K562 (cell line): Measurements from ENCODE around the gene MAD1L1. TPM values are rescaled to one million over a fixed set of nuclear protein-coding genes. Genes with fewer than 3 reads are reported as not detected.
A peak's percentile ranks its signal among the peaks of the same experiment; 100 is the strongest.

Experiments
- ATAC-seq: fragments of 200-7000 bp; cut with Tn5 transposase; 3 replicates; pipeline ENCODE4 v1.9.1; 2020; ENCODE audit warnings: moderate library complexity
- BruUV-seq: library from RNA; stranded (reverse); fragments of 400-500 nt; replicated peaks from 2 replicates; lab custom pipeline; 2021; lab: Mats Ljungman, UMichigan
- CTCF ChIA-PET: fragments of 300-600 bp; formaldehyde crosslinking; extraction: SDS; loops from one replicate; lab custom pipeline; 2021; ENCODE audit warnings: low intra/inter-chr PET ratio; lab: Yijun Ruan, JAX
- POLR2A ChIA-PET: fragments of 300-600, 350-650 bp; sonication (Branson Sonifier 250); formaldehyde crosslinking; extraction: SDS; loops from one replicate; lab custom pipeline; 2021; ENCODE audit warnings: antibody characterized with exemption, inconsistent platforms; lab: Yijun Ruan, JAX
- DNase-seq, 4 experiments: peaks; one replicate each; pipeline versions ENCODE4 v3.0.0 to v3.0.0-alpha.2; 2011 to 2018; ENCODE audit warnings: low spot score in 3 of 4, mixed read lengths in 3 of 4; ENCODE audit errors: extremely low read depth in 1 of 4
- FAIRE-seq: peaks from 2 replicates; lab custom pipeline; 2011; peaks lifted over from hg19 to GRCh38; lab: Jason Lieb, UNC
- H2AFZ ChIP-seq: 2 replicates; pipeline ENCODE4 v1.6.0; 2011; ENCODE audit warnings: low read depth, low read length, control low read depth, inconsistent platforms
- H3K27ac ChIP-seq: fragments of 200-600 bp; 3 replicates; pipeline ENCODE4 v1.8.0; 2011; ENCODE audit warnings: low read depth, mild to moderate bottlenecking, control low read depth, inconsistent platforms, low read length, moderate library complexity, mixed read lengths; ENCODE audit errors: extremely low read depth
- H3K27me3 ChIP-seq, 2 experiments: fragments of 300-600 bp in 1 of 2; 2 replicates in 1 of 2; 3 replicates in 1 of 2; pipeline versions ENCODE4 v1.6.0 to v1.8.0; 2011; ENCODE audit warnings: inconsistent platforms in 2 of 2, low read length in 2 of 2, mild to moderate bottlenecking in 1 of 2, mixed read lengths in 1 of 2, moderate library complexity in 1 of 2; ENCODE audit not compliant: control insufficient read depth in 2 of 2, insufficient read depth in 2 of 2
- H3K36me3 ChIP-seq: fragments of 300-600 bp; 3 replicates; pipeline ENCODE4 v1.8.0; 2011; ENCODE audit warnings: mild to moderate bottlenecking, low read length, inconsistent platforms; ENCODE audit not compliant: control insufficient read depth, insufficient read depth
- H3K4me1 ChIP-seq, 2 experiments: fragments of 200-600 bp in 1 of 2; replicated peaks in 1 of 2; 2 replicates in 1 of 2; 3 replicates in 1 of 2; pipeline versions ENCODE4 v1.5.1 to v1.8.0; 2011; ENCODE audit warnings: inconsistent platforms in 2 of 2, low read length in 2 of 2, mild to moderate bottlenecking in 1 of 2, mixed read lengths in 1 of 2, moderate library complexity in 1 of 2; ENCODE audit not compliant: control insufficient read depth in 2 of 2, insufficient read depth in 2 of 2
- H3K4me2 ChIP-seq: 2 replicates; pipeline ENCODE4 v1.6.1; 2011; ENCODE audit warnings: low read length, control low read depth, inconsistent platforms, mixed read lengths; ENCODE audit not compliant: insufficient read depth
- H3K4me3 ChIP-seq: fragments of 200-600 bp; sonication (generic), shearing (Covaris generic); 2 replicates; pipeline ENCODE4 v1.5.1; 2016; ENCODE audit warnings: control low read depth, inconsistent platforms
- H3K79me2 ChIP-seq: fragments of 200-600 bp; 3 replicates; pipeline ENCODE4 v1.8.0; 2011; ENCODE audit warnings: low read length, inconsistent platforms; ENCODE audit not compliant: control insufficient read depth, insufficient read depth
- H3K9ac ChIP-seq, 2 experiments: 2 replicates each; pipeline versions ENCODE4 v1.6.0 to v1.6.1; 2011; ENCODE audit warnings: low read depth in 2 of 2, low read length in 2 of 2, control low read depth in 1 of 2, inconsistent platforms in 1 of 2, mild to moderate bottlenecking in 1 of 2, mixed read lengths in 1 of 2; ENCODE audit not compliant: insufficient read depth in 1 of 2
- H3K9me1 ChIP-seq: one replicate; pipeline ENCODE4 v1.6.0; 2011; ENCODE audit warnings: inconsistent platforms, mild to moderate bottlenecking, low read length, moderate library complexity; ENCODE audit not compliant: control insufficient read depth, insufficient read depth
- H3K9me3 ChIP-seq: replicated peaks from 2 replicates; pipeline ENCODE4 v1.5.1; 2011; ENCODE audit warnings: low read depth, low read length, inconsistent platforms; ENCODE audit not compliant: control insufficient read depth, insufficient read depth
- H4K20me1 ChIP-seq: replicated peaks from 2 replicates; pipeline ENCODE4 v1.6.1; 2011; ENCODE audit warnings: low read length, inconsistent platforms, mixed read lengths; ENCODE audit not compliant: control insufficient read depth, insufficient read depth
- ARID1B ChIP-seq: fragments of 450-650 bp; IDR thresholded peaks from 2 replicates; pipeline ENCODE4 v1.6.1; 2016; ENCODE audit warnings: antibody characterized with exemption, mild to moderate bottlenecking, inconsistent platforms
- CBFA2T2 ChIP-seq: fragments of 450-650 bp; conservative IDR thresholded peaks from 2 replicates; pipeline ENCODE4 v1.6.1; 2017; ENCODE audit warnings: mild to moderate bottlenecking
- CBFA2T3 ChIP-seq: fragments of 450-650 bp; IDR thresholded peaks from 2 replicates; pipeline ENCODE4 v1.6.1; 2017
- FOXP1 ChIP-seq: sonication (generic); formaldehyde crosslinking; IDR thresholded peaks from 2 replicates; pipeline ENCODE4 v1.8.0; 2022; ENCODE audit warnings: mild to moderate bottlenecking, missing genetic modification reagents
- IRF2 ChIP-seq: sonication (generic); formaldehyde crosslinking; IDR thresholded peaks from 2 replicates; pipeline ENCODE4 v1.8.1; 2022; ENCODE audit warnings: mild to moderate bottlenecking, missing genetic modification reagents
- KLF1 ChIP-seq: fragments of 450-650 bp; IDR thresholded peaks from 2 replicates; pipeline ENCODE4 v1.6.1; 2016; ENCODE audit warnings: missing genetic modification characterization, missing compliant biosample characterization
- NCOR1 ChIP-seq: fragments of 450-650 bp; IDR thresholded peaks from 2 replicates; pipeline ENCODE4 v1.6.1; 2016; ENCODE audit warnings: mild to moderate bottlenecking, moderate library complexity
- RFX7 ChIP-seq: fragments of 250-450 bp; sonication (Bioruptor Pico); IDR thresholded peaks from 2 replicates; pipeline ENCODE4 v1.5.1; 2021; ENCODE audit warnings: mild to moderate bottlenecking
- SOX6 ChIP-seq: fragments of 450-650 bp; IDR thresholded peaks from 2 replicates; pipeline ENCODE4 v1.6.1; 2014; ENCODE audit warnings: mild to moderate bottlenecking
- SRSF3 ChIP-seq: fragments of 200-400 bp; formaldehyde crosslinking; IDR thresholded peaks from 2 replicates; pipeline ENCODE4 v1.6.1; 2016; ENCODE audit warnings: mild to moderate bottlenecking, low read length, moderate library complexity; ENCODE audit not compliant: insufficient read depth
- TAL1 ChIP-seq: fragments of 450-650 bp; IDR thresholded peaks from 2 replicates; pipeline ENCODE4 v1.6.1; 2016; ENCODE audit warnings: mild to moderate bottlenecking
- TCF3 ChIP-seq: sonication (generic); formaldehyde crosslinking; IDR thresholded peaks from 2 replicates; pipeline ENCODE4 v1.4.0; 2020; ENCODE audit warnings: mild to moderate bottlenecking, missing genetic modification reagents
- TEAD4 ChIP-seq, 2 experiments: sonication (generic) in 1 of 2; formaldehyde crosslinking in 1 of 2; IDR thresholded peaks; 2 replicates each; pipeline versions ENCODE4 v1.6.1 to v1.8.0; 2012 to 2022; ENCODE audit warnings: borderline replicate concordance in 1 of 2, inconsistent platforms in 1 of 2, low read length in 1 of 2, mild to moderate bottlenecking in 1 of 2, missing genetic modification reagents in 1 of 2
- TRIM24 ChIP-seq, 2 experiments: fragments of 450-650 bp; IDR thresholded peaks; 2 replicates each; pipeline ENCODE4 v1.6.1; 2016
- TRIM28 ChIP-seq: fragments of 450-650 bp; IDR thresholded peaks from 2 replicates; pipeline ENCODE4 v1.6.1; 2017
- ZBTB40 ChIP-seq, 2 experiments: fragments of 450-650 bp in 1 of 2; sonication (generic) in 1 of 2; formaldehyde crosslinking in 1 of 2; IDR thresholded peaks; 2 replicates each; pipeline versions ENCODE4 v1.7.1 to v1.9.0; 2016 to 2022; ENCODE audit warnings: inconsistent platforms in 1 of 2, mild to moderate bottlenecking in 1 of 2, missing genetic modification reagents in 1 of 2
- ZFP1 ChIP-seq: fragments of 450-650 bp; formaldehyde crosslinking; IDR thresholded peaks from 2 replicates; pipeline ENCODE4 v1.4.0; 2020; ENCODE audit warnings: mild to moderate bottlenecking, mixed read lengths
- WGBS: fragments of 100-300 bp; shearing (Covaris generic); methylation state at CpG from one replicate; pipeline ENCODE4 v1.1.6; 2016; ENCODE audit warnings: low coverage, mixed read lengths; ENCODE audit not compliant: insufficient coverage; ENCODE audit errors: missing lambda C conversion rate; 5-methylcytosine and 5-hydroxymethylcytosine counted together
- in situ Hi-C: fragments of 300-500 bp; cut with MboI; formaldehyde crosslinking; loops from 4 replicates; pipeline ENCODE4 v1.15.0; 2018; ENCODE audit warnings: inconsistent platforms, mixed read lengths
- intact Hi-C: fragments of 100-400 bp; cut with micrococcal nuclease; formaldehyde crosslinking; loops from 2 replicates; pipeline ENCODE4 v1.14.2; 2022
- polyA plus RNA-seq, 8 experiments: library from polyadenylated mRNA; depleted of rRNA in 4 of 8; stranded (reverse) in 5 of 8; unstranded in 3 of 8; fragments of >200 nt; fragmentation: Nextera tagmentation in 2 of 8; fragmentation: Illumina TruSeq in 1 of 8; extraction: Ambion mirVana in 2 of 8; extraction: Trizol in 1 of 8; gene quantifications; 2 replicates each; pipeline versions ENCODE4 v1.2.1 to v1.2.3, GENCODE V29; 2011 to 2014; ENCODE audit warnings: inconsistent platforms in 1 of 8, missing spikeins in 1 of 8
- total RNA-seq, 7 experiments: library from RNA; depleted of rRNA in 6 of 7; stranded (reverse); fragments of >200 nt in 6 of 7; fragmentation: Illumina TruSeq in 2 of 7; extraction: Trizol in 2 of 7; gene quantifications; 2 replicates each; pipeline versions ENCODE4 v1.2.1 to v1.2.3, GENCODE V29; 2011 to 2021; ENCODE audit warnings: low replicate concordance in 1 of 7

Gene MAD1L1
- total and polyA plus RNA-seq, 9 of the 15 experiments (the other 6 are each of a cell fraction or from before 2014, with no cell fraction given), result 1.7 to 89.7 (median 18.0) TPM

- no peaks in the 10 kb centered on the region for H3K36me3 ChIP-seq
- H3K4me1 ChIP-seq, result no peaks in the 10 kb centered on the region; a peak in 1 of 5 replicates
- no peaks in the 10 kb centered on the region for H3K9me1 ChIP-seq
- DNase-seq (no peak), ATAC-seq (no peak), FAIRE-seq (peak; percentile 19)
- no peak overlapping the region for H3K4me2 ChIP-seq
- ChIA-PET CTCF (no interaction called here), POLR2A (no interaction called here)
- peaks cover 0 to 14% of the 10 kb centered on the region in 2 experiments; a peak in 2 of 5 replicates for H3K27me3 ChIP-seq
- in situ Hi-C loops, result no loop called here
- no peak overlapping the region for H3K4me3 ChIP-seq
- no peaks in the 10 kb centered on the region for H4K20me1 ChIP-seq
- intact Hi-C loops, result no loop called here
- 0% methylated on average over 4 of the region's 4 CpGs for WGBS
- peaks cover 2% of the 10 kb centered on the region; the same call in 1 of the 2 replicates for H3K9me3 ChIP-seq
- H3K79me2 ChIP-seq, result no peaks in the 10 kb centered on the region
- no TSS peak for BruUV-seq
- no peak overlapping the region for H2AFZ ChIP-seq
- no peak overlapping the region for H3K9ac ChIP-seq
- no peak overlapping the region for H3K27ac ChIP-seq
- TF ChIP-seq ZBTB40 (IDR thresholded peaks at IDR 0.05) (no peak), ZBTB40 (CRISPR knock-in tag; IDR thresholded peaks at IDR 0.05) (no peak), TAL1 (peak; percentile 63), NCOR1 (0 out of 2 replicates have a peak, but pooled peaks have one; percentile 9), SOX6 (peak; percentile 92), IRF2 (CRISPR knock-in tag) (no peak), TRIM28 (peak; percentile 21; the same call in 1 of the 2 replicates), CBFA2T3 (peak; percentile 64), TRIM24 (IDR thresholded peaks at IDR 0.05) (peak in 1 of 2 experiments; percentile 48; a peak in 1 of 4 replicates), SRSF3 (no peak), KLF1 (tag) (no peak), FOXP1 (no peak), CBFA2T2 (0 out of 2 replicates have a peak, but pooled peaks have one; percentile 23), TEAD4 (IDR thresholded peaks at IDR 0.05; ENCODE audit: low read length) (peak; percentile 44), TEAD4 (CRISPR knock-in tag; IDR thresholded peaks at IDR 0.05; ENCODE audit: borderline replicate concordance) (no peak), ZFP1 (peak; percentile 95), TCF3 (CRISPR knock-in tag) (peak; percentile 34; the same call in 1 of the 2 replicates), ARID1B (peak; percentile 67), RFX7 (CRISPR knock-in tag) (no peak)
These were observed 457.4 kb downstream of the MAD1L1 start for GRCh38 chr7:1775389-1775788.
